Endometrial microvascular endothelial cells (primary cell): Measurements from ENCODE around the gene CYP2W1. TPM values are rescaled to one million over a fixed set of nuclear protein-coding genes. Genes with fewer than 3 reads are reported as not detected.

ENCODE experiments used
- in situ Hi-C: cut with HindIII; loops from 2 replicates; pipeline ENCODE4 v1.10.0; 2017; ENCODE audit warnings: low sequenced_read_pairs, low pct_unique_long_range_greater_than_20kb; ENCODE audit errors: inconsistent ontology term
- total RNA-seq: library from RNA; depleted of rRNA; stranded (reverse); fragments of >200 nt; gene quantifications from one replicate; pipeline ENCODE4 v1.2.3, GENCODE V29; 2015; ENCODE audit errors: inconsistent ontology term

CYP2W1 gene
- total RNA-seq, 1 donor from 2014 or later: not detected

DNA sequence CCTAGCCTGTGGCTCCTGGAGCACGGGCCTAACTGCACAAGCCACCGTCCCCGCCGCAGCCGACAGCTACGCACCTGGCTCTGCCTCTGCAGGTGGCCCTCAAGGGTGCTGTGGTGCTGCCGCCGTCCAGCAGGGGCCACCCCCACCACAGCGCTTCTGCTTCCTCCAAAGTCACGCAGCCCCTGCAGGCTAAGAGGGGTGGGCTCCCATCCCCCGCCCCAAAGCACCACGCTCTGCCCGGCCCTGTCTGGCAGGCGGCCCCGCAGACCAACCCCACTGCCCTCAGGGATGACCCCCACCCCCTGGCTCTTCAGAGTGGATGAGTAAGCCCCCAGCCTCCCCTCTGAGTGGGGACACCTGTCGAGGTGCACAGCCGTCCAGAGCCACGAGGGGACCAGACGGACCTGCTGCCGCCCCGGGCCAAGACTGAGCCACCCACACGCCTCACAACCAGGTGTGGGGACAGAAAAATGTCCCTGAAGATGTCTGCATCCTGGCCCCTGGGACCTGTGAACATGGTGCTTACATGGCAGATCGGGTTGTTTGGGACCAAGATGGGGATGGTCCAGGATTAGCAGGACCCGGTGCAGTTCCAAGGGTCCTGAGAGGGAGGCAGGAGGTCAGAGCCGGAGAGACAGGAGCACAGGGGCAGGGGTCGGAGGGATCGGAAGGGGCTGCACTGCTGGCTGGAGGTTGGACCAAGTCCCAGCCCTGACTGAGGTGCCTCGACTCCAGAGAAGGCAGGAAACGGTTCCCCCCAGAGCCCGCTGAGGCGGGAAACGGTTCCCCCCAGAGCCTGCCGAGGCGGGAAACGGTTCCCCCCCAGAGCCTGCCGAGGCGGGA lies 19.5 kb upstream of the CYP2W1 start:
- in situ Hi-C loops: no loop called here

DNA sequence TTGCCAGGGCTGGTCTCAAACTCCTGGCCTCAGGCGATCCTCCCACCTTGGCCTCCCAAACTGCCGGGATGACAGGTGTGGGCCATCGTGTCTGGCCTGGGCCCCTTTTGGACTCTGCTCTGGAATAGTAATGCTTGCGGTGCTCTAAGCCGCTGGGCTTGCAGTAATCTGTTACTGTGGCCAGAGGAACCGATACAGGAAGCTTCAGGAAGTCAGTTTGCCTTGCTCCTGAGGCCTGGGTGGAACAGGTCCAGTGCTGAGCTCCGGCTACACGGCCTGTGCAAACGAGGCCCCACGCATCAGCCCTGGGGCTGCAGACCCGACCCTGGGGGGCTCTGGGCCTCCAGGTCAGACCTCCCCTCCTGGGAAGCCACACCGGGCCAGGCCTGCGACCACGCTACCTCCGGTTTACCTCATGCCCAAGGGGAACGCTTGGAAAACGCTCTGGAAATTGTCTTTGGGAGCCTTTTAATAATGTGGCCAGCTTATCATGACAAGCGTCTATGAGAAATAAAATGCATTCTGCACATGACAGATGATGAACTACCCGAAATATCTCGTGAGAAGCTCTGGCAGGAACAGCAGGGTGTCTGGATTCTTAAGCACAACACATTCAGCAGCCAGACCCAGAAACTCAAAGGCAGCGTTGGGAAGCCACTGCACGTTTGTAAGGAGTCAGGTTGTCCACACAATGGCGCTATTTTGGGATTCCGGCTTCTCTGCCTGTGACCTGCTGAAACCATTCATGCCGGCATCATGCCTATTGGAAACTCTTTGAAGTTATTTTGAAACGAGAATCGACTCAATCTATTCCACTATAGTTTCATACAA lies 18.4 kb upstream of the CYP2W1 start:
- in situ Hi-C loops: no loop called here

DNA sequence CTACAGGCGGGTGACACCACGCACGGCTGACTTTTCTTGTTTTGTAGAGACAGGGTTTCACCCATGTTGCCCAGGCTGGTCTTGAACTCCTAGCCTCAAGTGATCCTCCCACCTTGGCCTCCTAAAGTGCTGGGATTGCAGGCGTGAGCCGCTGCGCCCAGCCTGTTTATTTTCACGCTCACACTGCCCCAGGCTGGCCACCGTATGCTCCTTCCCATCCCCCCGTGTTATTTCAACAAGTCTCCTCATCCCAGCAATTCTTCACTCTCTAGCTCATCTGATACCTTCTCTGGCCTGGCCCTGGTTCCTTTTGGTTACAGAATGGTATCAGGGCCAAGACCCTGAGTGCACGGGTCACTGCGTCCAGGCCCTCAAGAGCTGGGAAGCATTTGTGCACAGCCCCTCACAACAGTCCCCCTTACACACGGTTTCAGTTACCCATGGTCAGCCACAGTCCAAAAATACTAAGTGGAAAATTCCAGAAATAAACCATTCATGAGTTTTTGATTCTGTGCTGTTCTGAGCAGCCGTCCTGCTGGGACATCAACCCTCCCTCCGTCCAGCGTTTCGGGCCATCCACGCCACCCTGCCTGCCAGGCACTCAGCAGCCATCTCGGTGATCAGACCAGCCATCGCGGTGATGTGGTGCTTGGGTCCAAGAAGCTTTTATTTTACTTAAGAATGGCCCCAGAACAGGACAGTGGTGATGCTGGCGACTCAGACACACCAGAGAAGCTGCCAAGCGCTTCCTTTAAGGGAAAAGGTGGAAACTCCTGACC lies 16.5 kb upstream of the CYP2W1 start:
- in situ Hi-C loops: no loop called here

DNA sequence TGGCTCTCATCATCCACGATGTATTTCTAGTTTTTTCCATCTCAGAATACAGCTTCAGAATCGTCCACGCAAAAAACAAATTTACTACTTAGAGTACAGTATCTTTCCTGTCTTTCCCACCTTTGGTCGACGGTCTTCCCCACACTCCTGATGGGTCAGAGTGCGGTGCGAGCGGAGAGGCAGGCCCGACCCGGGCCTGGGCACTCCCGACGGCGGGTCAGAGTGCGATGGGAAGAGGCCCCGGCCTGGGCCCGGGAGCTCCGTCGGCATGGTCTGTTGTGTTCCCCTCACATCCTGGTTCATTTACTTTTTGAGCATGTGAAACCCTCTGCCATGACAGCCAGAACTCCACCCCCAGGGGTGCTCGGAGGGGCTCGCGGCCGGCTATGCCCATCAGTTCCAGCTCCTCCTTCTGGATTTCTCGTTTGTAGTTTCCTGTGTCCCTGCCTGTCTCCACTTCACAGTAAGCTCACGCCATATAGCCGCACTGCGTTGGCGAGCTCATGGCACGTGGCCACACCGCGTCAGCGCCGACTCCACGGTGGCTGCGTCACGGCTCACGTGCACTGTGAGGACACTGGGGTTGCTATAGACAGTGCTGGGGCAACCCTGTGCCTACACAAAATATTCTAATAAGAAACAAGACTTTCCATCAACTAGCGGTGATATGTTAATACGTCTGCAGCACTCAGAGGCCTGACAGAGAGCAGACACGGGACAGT lies 15.5 kb upstream of the CYP2W1 start:
- in situ Hi-C loops: no loop called here

DNA sequence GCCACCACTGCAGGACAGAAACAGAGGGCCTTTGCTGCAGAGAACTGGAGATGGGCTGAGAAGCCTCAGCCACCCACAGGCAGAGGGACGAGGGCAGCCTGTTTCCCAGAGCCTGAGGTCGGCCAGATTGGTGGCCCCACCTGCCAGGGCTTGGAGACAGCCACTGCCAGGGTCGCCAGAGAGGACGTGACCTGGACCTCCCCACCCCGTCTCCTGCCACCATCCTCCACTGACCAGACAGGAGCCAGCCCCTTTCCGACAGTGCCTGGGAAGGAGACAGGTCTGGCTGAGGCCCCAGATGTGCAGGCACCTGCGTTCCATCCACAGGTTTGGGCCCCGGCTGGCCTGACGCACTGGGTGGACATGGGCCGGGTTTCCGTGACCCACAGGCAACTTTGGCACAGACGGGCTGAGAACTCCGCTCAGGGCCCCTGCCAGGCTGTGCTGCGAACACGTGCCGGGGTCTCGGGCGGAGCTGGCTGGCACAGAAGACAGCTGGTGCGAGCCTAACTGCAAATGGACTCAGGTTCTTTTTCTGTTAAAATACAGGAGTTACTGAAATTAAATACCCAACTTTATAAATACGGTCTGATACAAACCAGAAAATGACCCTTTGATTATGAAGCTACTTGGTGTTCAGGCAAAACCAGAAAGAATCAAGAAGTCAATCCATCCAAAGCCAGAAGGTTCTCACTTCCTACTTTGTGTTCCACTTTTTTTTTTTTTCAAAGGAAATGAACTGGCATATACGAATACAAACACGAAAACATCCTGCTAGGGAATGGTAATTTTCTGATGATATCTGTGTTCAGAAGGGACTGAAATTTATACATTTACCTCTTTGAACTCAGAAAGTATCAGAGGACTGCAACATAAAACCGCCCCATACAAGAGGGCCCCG lies 14.5 kb upstream of the CYP2W1 start:
- in situ Hi-C loops: no loop called here

DNA sequence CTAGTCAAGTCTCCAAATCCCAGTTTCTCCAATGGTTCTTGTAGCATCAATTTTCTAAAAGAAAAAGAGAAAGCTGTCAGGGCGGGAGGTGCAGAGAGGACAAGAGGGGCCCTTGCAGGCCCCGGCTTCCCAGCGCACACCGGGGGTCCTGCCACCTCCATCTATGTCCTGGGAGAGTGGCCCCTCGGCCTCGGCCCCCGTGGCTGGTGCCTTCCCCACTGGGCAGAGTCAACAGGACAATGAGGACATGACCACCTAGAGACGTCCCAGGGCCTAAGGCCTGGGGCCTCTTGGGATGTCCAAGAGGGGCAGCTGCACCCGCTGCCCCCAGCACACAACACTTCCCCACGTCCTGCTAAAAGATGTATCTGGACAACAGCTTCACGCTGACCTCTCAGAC lies 13.6 kb upstream of the CYP2W1 start:
- in situ Hi-C loops: no loop called here

DNA sequence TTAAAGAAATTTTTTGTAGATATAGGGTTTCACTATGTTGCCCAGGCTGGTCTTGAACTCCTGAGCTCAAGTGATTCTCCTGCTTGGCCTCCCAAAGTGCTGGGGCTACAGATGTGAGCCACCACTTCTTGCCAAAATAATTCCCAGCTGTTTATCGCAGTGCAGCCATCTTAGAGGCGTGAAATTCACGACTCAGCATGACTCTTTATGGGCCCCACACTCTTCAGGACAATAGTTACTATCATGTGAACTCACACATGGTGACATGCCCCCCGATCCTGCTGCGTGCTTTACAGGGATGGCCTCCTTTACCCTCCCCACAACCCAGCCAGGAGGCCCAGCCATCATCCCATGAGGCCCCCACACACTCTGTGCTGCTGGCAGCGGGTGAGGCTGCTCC lies 12.2 kb upstream of the CYP2W1 start:
- in situ Hi-C loops: loop anchor here (10.0 kb wide), 1 partner anchor 74 kb away; the partner anchor contains the start of gene GPR146

DNA sequence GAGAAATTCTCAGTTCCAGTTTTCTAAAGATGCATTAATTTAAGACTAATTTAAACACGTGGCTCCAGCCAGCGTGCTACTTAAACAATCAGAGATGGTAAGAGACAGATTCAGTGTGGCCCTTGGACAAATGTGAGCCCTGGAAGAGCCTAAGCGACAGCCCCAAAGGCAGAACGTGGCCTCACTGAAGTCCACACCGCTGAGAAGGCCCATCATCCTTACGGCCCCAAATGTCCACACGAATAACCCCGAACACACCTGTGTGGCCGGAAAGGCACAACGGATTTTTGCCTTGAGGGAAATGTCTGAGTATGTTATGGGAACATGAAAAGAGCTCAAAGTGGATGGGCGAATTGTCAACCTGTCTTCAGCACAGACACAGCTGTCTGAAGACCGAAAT lies 10.9 kb upstream of the CYP2W1 start:
- in situ Hi-C loops: loop anchor here (10.0 kb wide), 1 partner anchor 73 kb away; the partner anchor contains the start of gene GPR146

DNA sequence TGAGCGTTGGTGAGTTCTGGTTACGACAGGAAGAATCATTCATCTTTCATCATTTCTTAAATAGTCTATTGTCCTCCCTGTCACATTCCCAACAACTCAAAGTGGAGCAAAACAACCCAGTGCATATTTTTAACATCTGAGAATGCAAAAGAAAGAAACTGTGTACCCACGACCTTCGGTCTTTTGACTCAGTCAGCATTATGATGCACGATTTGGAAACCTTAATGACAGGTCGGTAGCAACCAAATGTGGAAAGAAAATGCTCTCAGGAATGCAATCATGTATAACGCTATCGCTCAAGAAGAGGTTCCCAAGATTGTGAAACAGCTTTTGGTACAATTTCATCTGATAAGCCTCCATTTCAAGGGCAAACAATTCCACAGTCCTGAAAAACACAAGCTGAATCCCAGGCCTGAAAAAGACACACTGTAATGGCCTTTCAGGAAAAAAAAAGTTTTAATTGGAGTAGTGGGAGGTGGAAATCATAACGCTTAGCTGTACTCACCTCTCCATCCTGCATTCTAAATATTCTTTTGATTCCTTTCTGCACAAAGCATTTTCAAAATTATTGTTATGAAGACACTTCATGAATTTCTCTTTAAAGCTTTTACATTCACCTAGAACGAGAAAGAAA lies 10.2 kb upstream of the CYP2W1 start:
- in situ Hi-C loops: loop anchor here (10.0 kb wide), 1 partner anchor 72 kb away; the partner anchor contains the start of gene GPR146

DNA sequence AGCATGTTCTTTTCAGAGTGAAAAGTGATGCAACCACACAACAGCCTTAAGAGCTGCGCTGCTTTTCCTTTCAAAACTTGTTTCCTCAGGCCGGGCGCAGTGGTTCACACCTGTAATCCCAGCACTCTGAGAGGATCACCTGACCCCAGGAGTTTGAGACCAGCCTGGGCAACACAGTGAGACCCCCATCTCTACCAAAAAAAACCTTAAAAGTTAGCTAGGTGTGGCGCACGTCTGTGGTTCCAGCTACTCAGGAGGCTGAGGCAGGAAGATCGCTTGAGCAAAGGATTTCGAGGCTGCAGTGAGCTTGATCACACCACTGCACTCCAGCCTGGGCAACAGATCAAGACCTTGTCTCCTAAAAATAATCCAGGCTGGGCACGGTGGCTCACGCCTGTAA lies 9.7 kb upstream of the CYP2W1 start:
- in situ Hi-C loops: loop anchor here (10.0 kb wide), 1 partner anchor 71 kb away; the partner anchor contains the start of gene GPR146

DNA sequence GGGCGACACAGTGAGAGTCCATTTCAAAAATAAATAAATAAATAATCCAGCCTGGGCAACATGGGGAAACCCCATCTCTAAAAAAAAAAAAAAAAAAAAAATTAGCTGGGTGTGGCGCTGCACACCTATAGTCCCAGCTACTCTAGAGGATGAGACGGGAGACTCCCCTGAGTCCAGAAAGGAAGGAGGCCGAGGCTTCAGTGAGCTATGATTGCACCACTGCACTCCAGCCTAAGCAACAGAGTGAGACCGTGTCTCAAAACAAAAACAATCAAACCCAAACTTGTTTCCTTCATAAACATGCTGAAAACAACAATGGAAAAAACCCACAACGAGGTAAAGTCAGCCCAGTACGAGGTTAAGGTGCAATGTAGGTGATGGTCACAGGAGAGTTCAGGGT lies 8.8 kb upstream of the CYP2W1 start:
- in situ Hi-C loops: loop anchor here (10.0 kb wide), 1 partner anchor 71 kb away; the partner anchor contains the start of gene GPR146

DNA sequence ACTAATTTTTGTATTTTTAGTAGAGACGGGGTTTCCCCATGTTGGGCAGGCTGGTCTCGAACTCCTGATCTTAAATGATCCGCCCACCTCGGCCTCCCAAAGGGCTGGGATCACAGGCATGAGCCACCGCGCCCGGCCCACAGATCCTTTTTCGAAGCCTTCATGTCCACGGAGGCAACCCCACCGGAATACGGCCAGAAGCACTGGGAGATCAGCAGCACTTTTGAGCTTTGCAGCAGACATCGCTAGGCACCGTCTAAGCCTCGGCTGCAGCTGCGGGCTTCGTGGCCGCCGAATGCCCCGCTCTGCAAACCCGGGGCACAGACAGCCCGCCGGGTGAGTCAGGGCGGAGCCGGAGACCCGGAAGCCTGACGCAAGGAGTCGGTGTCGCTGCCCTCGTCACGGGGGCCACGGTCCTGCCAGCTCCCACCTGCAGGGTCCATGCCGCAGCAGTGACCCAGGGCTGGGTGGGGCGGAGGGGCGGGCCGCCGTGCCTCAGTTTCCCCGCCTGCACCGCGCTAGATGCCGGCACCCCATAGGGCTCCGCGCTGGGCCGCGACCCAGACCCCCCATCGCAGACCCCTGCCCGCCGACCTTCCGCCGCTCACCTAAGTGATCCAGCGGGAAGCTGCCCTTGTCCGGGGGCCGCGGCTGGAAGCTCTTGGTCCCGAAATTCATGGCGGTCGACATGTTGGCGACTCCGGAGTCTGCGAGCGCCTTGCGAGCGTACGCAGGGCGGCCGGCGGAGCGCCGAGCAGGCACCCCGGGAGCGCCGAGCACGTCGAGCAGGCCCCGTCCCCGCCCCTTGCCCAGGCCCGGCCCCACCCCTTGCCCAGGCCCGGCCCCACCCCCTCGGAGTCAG lies 7.9 kb upstream of the CYP2W1 start, which contains the start of gene COX19:
Gene COX19, minus strand, starts transcription at position 730 of the 862 bp plus-strand sequence. Its CDS starts 40 bp downstream, at position 690.
- in situ Hi-C loops: loop anchor here (10.0 kb wide), 1 partner anchor 70 kb away; the partner anchor contains the start of gene GPR146

DNA sequence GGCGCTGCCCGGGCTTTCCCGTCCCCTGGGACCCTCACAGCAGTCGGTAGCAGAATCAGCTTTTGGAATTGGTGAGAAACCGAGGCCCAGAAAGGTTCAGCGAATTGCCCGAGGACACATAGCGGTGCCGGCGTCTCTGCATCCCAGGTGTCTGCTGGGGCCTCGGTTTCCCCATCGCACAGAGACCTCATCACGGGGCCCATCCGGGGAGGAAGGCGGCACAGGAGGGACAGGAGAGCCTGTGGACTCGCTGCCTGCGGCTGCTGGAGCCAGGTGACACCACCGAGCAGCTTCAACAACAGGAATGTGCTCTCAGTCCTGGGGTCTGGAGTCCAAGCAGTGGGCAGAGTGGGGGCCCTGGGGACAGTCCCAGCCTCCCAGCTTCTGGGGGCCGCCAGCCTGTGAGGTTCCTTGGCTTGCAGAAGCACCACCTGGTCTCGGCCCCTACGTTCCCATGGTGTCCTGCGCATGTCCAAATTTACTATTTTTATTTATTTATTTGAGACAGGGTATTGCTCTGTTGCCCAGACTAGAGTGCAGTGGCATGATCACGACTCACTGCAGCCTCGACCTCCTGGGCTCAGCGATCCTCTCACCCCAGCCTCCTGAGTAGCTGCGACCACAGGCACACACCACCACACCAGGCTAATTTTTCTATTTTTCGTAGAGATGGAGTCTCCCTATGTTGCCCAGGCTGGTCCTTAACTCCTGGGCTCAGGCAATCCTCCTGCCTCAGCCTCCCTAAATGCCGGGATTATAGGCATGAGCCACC lies 7.1 kb upstream of the CYP2W1 start:
- in situ Hi-C loops: loop anchor here (10.0 kb wide), 1 partner anchor 69 kb away; the partner anchor contains the start of gene GPR146

DNA sequence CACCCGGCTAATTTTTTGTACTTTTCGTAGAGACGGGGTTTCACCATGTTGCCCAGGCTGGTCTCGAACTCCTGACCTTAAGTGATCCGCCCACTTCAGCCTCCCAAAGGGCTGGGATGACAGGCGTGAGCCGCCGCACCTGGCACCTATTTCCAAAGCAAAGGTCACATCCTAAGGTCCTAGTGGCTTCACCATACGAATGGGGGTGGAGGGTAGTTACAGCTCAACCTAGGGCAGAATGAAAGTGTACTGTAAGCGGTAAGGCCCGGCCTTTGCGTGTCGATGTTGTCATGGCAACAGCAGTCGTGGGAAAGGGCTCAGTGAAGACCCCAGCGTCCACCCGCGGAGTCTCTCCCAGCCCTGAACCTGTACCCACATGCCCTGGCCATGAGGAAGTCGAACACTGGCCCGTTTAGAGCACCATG lies 6.1 kb upstream of the CYP2W1 start:
- in situ Hi-C loops: loop anchor here (10.0 kb wide), 1 partner anchor 68 kb away; the partner anchor contains the start of gene GPR146
